Endodermal cell (in vitro differentiated cells): Measurements from ENCODE around the gene IFT88. TPM values are rescaled to one million over a fixed set of nuclear protein-coding genes. Genes with fewer than 3 reads are reported as not detected.
A peak's percentile ranks its signal among the peaks of the same experiment; 100 is the strongest.

Experiments
- DNase-seq: peaks from one replicate; pipeline ENCODE4 v3.0.0-alpha.2; 2017
- H3K27ac ChIP-seq: 2 replicates; pipeline ENCODE4 v1.5.1; 2013; ENCODE audit warnings: mild to moderate bottlenecking, low read depth, low read length, moderate library complexity
- H3K27me3 ChIP-seq: 2 replicates; pipeline ENCODE4 v1.6.1; 2013; ENCODE audit warnings: mild to moderate bottlenecking, low read length, moderate library complexity; ENCODE audit not compliant: insufficient read depth, control insufficient read depth, poor library complexity, severe bottlenecking
- H3K36me3 ChIP-seq: 2 replicates; pipeline ENCODE4 v1.7.0; 2013; ENCODE audit warnings: mild to moderate bottlenecking, low read length, moderate library complexity; ENCODE audit not compliant: control insufficient read depth, insufficient read depth
- H3K4me1 ChIP-seq: one replicate; pipeline ENCODE4 v1.7.0; 2013; ENCODE audit warnings: low read length; ENCODE audit not compliant: control insufficient read depth, insufficient read depth
- H3K4me3 ChIP-seq: 2 replicates; pipeline ENCODE4 v1.5.1; 2013; ENCODE audit warnings: mild to moderate bottlenecking, low read length, moderate library complexity
- H3K9ac ChIP-seq: 2 replicates; pipeline ENCODE4 v1.6.1; 2013; ENCODE audit warnings: mild to moderate bottlenecking, low read length, moderate library complexity; ENCODE audit not compliant: poor library complexity, severe bottlenecking; ENCODE audit errors: extremely low read depth
- H3K9me3 ChIP-seq: 2 replicates; pipeline ENCODE4 v1.6.1; 2013; ENCODE audit warnings: mild to moderate bottlenecking, low read length, moderate library complexity; ENCODE audit not compliant: control insufficient read depth
- H3K27ac Mint-ChIP-seq: 2 replicates; pipeline ENCODE4 v1.8.0; 2020; ENCODE audit warnings: mixed read lengths
- H3K27me3 Mint-ChIP-seq: 2 replicates; pipeline ENCODE4 v1.8.0; 2021; ENCODE audit warnings: mild to moderate bottlenecking, mixed read lengths; ENCODE audit not compliant: insufficient read depth
- H3K36me3 Mint-ChIP-seq: 2 replicates; pipeline ENCODE4 v1.8.0; 2020; ENCODE audit warnings: low read depth, mixed read lengths
- H3K4me1 Mint-ChIP-seq: 2 replicates; pipeline ENCODE4 v1.8.0; 2020; ENCODE audit warnings: mixed read lengths
- H3K4me3 Mint-ChIP-seq: 2 replicates; pipeline ENCODE4 v1.8.0; 2020; ENCODE audit warnings: mild to moderate bottlenecking, moderate library complexity, mixed read lengths
- H3K9me3 Mint-ChIP-seq: 2 replicates; pipeline ENCODE4 v1.8.0; 2020; ENCODE audit warnings: mild to moderate bottlenecking, mixed read lengths
- WGBS, 2 experiments: methylation state at CpG; one replicate each; pipeline versions ENCODE4 v1.1.5 to v1.1.7; 2013; ENCODE audit warnings: missing lambda C conversion rate in 2 of 2, mixed read lengths in 1 of 2; ENCODE audit not compliant: insufficient coverage in 1 of 2, insufficient read length in 1 of 2; 5-methylcytosine and 5-hydroxymethylcytosine counted together
- total RNA-seq, 2 donors: library from RNA; stranded (reverse); fragmentation: NEBNext Ultra II Directional in 1 of 2; extraction: Animal tissue kit (Norgen Biotek cat#: 25700) in 1 of 2; gene quantifications; 2 replicates in 1 of 2; 3 replicates in 1 of 2; pipeline ENCODE4 v1.2.1, GENCODE V29; 2021
- TF ChIP-seq, protein P1 (sequence below): fragments of 200-600 bp; sonication (generic); conservative IDR thresholded peaks from 2 replicates; pipeline ENCODE4 v1.5.0; 2021; ENCODE audit warnings: antibody characterized with exemption, mild to moderate bottlenecking

Gene IFT88
- total RNA-seq, 2 donors from 2014 or later, result 15.2 to 18.7 TPM

DNA sequence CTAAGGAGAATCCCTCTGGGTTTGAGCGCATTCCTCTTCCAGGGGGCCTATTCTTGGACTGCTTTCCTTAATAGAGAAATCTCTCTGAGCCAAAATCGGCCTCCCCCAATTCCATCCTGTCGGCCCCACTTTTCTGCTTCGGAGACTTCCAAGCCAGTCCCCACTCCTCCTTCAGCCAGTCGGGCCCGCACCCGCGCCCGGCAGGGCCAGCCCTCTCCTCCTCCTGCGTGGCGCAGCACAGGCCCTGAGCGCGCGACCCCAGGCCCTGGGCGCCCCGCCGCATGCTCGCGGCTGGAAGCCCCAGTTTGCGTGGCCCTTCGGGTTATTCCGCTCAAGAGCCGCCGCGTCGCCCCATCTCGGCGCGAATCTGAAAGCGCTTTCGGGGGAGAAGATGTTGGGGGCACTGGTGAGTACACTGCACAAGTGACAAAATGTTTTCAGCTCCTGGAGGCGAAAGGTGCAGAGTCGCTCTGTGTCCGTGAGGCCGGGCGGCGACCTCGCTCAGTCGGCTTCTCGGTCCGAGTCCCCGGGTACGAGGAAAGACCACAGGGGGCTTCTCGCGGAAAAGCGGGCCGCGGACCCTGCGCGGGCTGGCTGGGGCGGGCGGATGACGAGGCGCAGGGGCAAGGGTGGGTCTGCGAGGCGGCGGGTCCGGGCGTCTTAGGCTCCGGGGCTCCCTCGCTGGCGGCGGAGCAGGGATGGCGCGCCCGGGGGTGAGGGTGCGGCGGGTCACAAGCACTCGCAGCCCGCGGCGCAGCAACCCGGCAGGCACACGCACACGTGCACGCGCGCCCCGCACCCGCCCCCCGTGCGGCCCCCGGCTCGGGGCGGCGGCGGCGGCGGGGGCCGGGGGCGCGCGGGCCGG is 136.2 kb downstream of the IFT88 start, which contains the start of gene IL17D:
Gene IL17D, plus strand, starts transcription at position 785 of the 865 bp plus-strand sequence. CDS start 303 bp downstream, outside the sequence.
- Mint-ChIP-seq H3K4me3 (peak within 1 kb of the TSS; percentile 81), H3K9me3 (no peaks in the 10 kb centered on the region), H3K4me1 (no peaks in the 10 kb centered on the region), H3K36me3 (no peaks in the 10 kb centered on the region), H3K27me3 (peaks cover 62% of the 10 kb centered on the region), H3K27ac (peak within 1 kb of the TSS; percentile 33)
- DNase-seq, result peak; percentile 79
- WGBS, 2 experiments, result 2 to 3% methylated on average over 25 to 94 of the region's 94 CpGs
- H3K4me1 ChIP-seq, result peaks cover 5% of the 10 kb centered on the region
- H3K27me3 ChIP-seq, result peaks cover 30% of the 10 kb centered on the region
- H3K4me3 ChIP-seq, result peak within 1 kb of the TSS; percentile 82
- no peaks in the 10 kb centered on the region for H3K9me3 ChIP-seq
- no peak within 1 kb of the TSS for H3K27ac ChIP-seq
- H3K36me3 ChIP-seq, result no peaks in the 10 kb centered on the region
- TF ChIP-seq, protein P1, sequence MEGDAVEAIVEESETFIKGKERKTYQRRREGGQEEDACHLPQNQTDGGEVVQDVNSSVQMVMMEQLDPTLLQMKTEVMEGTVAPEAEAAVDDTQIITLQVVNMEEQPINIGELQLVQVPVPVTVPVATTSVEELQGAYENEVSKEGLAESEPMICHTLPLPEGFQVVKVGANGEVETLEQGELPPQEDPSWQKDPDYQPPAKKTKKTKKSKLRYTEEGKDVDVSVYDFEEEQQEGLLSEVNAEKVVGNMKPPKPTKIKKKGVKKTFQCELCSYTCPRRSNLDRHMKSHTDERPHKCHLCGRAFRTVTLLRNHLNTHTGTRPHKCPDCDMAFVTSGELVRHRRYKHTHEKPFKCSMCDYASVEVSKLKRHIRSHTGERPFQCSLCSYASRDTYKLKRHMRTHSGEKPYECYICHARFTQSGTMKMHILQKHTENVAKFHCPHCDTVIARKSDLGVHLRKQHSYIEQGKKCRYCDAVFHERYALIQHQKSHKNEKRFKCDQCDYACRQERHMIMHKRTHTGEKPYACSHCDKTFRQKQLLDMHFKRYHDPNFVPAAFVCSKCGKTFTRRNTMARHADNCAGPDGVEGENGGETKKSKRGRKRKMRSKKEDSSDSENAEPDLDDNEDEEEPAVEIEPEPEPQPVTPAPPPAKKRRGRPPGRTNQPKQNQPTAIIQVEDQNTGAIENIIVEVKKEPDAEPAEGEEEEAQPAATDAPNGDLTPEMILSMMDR, result no peak
- peak within 1 kb of the TSS; percentile 44 for H3K9ac ChIP-seq

DNA sequence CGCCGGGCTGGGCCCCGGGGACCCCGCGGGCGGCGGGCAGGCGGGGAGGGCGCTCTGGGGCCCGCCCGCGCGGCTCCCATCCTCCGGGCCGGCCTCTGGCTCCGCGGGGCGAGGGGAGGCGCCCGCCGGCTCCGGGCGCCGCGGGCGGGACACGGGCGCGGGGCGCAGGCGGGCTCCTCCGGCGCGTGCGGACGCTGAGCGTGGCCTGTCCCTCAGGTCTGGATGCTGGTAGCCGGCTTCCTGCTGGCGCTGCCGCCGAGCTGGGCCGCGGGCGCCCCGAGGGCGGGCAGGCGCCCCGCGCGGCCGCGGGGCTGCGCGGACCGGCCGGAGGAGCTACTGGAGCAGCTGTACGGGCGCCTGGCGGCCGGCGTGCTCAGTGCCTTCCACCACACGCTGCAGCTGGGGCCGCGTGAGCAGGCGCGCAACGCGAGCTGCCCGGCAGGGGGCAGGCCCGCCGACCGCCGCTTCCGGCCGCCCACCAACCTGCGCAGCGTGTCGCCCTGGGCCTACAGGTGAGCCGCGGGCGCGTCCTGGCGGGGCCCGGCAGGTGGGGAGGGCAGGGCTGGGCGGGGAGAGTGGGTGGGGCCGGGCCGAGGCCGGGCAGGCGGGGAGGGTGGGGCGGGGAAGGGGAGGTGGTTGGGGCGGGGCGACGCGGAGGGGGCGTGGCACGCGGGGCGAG is 137.0 kb downstream of the IFT88 start:
- no peaks in the 10 kb centered on the region for H3K4me1 Mint-ChIP-seq
- DNase-seq, result peak; percentile 92
- H3K27ac ChIP-seq, result no peak overlapping the region
- no peaks in the 10 kb centered on the region for H3K9me3 Mint-ChIP-seq
- no peak overlapping the region for H3K27ac Mint-ChIP-seq
- H3K9ac ChIP-seq, result no peak overlapping the region
- H3K36me3 Mint-ChIP-seq, result no peaks in the 10 kb centered on the region
- no peaks in the 10 kb centered on the region for H3K9me3 ChIP-seq
- 0 to 1% methylated on average over 21 to 84 of the region's 98 CpGs for WGBS, 2 experiments
- peak overlapping the region; percentile 81 for H3K4me3 Mint-ChIP-seq
- peaks cover 62% of the 10 kb centered on the region for H3K27me3 Mint-ChIP-seq
- H3K36me3 ChIP-seq, result no peaks in the 10 kb centered on the region
- no peak overlapping the region for H3K4me3 ChIP-seq
- TF ChIP-seq, protein P1, result peak; percentile 69
- H3K27me3 ChIP-seq, result peaks cover 30% of the 10 kb centered on the region
- H3K4me1 ChIP-seq, result peaks cover 5% of the 10 kb centered on the region

DNA sequence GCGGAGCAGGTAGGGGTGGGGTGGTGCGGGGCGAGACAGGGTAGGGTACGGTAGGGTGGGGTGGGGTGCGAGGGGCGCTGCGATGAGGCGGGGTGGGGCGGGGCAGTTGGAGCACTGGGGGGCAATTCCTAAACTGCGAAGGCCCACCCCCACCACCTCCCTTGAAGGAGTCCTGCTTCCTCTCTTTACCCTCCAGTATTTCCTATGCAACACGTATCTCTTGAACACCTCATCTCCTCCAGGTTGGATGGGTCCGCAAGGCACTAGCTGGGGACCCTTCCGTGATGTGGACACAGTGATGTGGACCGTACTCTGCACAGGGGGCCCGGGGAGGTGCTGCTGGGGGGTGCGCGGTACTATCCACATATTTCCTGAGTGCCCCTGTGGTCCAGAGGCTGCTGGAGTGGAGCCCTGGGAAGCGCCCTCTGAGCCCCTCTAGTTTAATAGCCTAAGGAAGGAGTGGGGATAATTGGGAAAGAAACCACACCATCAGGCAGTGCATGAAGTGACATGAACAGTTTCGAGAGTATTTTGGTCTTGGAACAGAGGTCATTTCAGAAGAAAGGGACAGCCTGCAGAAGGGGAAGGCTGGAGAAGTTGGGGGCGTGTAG is 137.6 kb downstream of the IFT88 start:
- peaks cover 61% of the 10 kb centered on the region for H3K27me3 Mint-ChIP-seq

More for the DNA sequence above, 137.6 kb downstream of the IFT88 start:
- DNase-seq, result peak; percentile 57
- TF ChIP-seq, protein P1, result no peak
- Histone ChIP-seq H3K9me3 (no peaks in the 10 kb centered on the region), H3K36me3 (no peaks in the 10 kb centered on the region), H3K9ac (no peak overlapping the region), H3K27ac (no peak overlapping the region), H3K4me1 (peaks cover 5% of the 10 kb centered on the region), H3K27me3 (peaks cover 30% of the 10 kb centered on the region), H3K4me3 (no peak overlapping the region)
- 34 to 41% methylated on average over 8 to 15 of the region's 20 CpGs for WGBS, 2 experiments
- no peaks in the 10 kb centered on the region for H3K36me3 Mint-ChIP-seq
- H3K27ac Mint-ChIP-seq, result no peak overlapping the region
- peak overlapping the region; percentile 54 for H3K4me3 Mint-ChIP-seq
- no peaks in the 10 kb centered on the region for H3K4me1 Mint-ChIP-seq
- no peaks in the 10 kb centered on the region for H3K9me3 Mint-ChIP-seq
